ENCODE results near the gene ETHE1. TPM values are rescaled to one million over a fixed set of nuclear protein-coding genes. Genes with fewer than 3 reads are reported as not detected.
A peak's percentile ranks its signal among the peaks of the same experiment; 100 is the strongest.

ETHE1 gene
- total RNA-seq, 2 donors from 2014 or later, result 13.0 to 15.2 TPM

- DNase-seq, result no peak
- TF ChIP-seq CTCF (conservative IDR thresholded peaks at IDR 0.05), result no peak
- H3K9me3 ChIP-seq (ENCODE audit: control insufficient read depth, low read length), result no peaks in the 10 kb centered on the region
- H3K27me3 ChIP-seq (ENCODE audit: control insufficient read depth, insufficient read depth, low read length, poor library complexity, severe bottlenecking), result no peaks in the 10 kb centered on the region
- no peak overlapping the region for H3K9ac ChIP-seq (ENCODE audit: extremely low read depth, low read length, poor library complexity, severe bottlenecking)
- no peak overlapping the region for H3K27ac Mint-ChIP-seq
- H3K4me3 ChIP-seq (ENCODE audit: low read length), result no peak overlapping the region
- 85 to 93% methylated on average over 3 to 4 of the region's 4 CpGs for WGBS, 2 experiments (ENCODE audit: insufficient coverage in 1 of 2, insufficient read length in 1 of 2)
- no peaks in the 10 kb centered on the region for H3K36me3 Mint-ChIP-seq (ENCODE audit: low read depth)
- no peak overlapping the region for H3K4me3 Mint-ChIP-seq
- H3K27ac ChIP-seq (ENCODE audit: low read depth, low read length), result no peak overlapping the region
- no peaks in the 10 kb centered on the region for H3K36me3 ChIP-seq (ENCODE audit: control insufficient read depth, insufficient read depth, low read length)
- no peaks in the 10 kb centered on the region for H3K4me1 ChIP-seq (ENCODE audit: control insufficient read depth, insufficient read depth, low read length)
- H3K27me3 Mint-ChIP-seq (ENCODE audit: insufficient read depth), result peaks cover 4% of the 10 kb centered on the region
- H3K9me3 Mint-ChIP-seq, result no peaks in the 10 kb centered on the region
- peaks cover 5% of the 10 kb centered on the region for H3K4me1 Mint-ChIP-seq
Observed at GRCh38 chr19:43479961-43480561, 46.9 kb downstream of the ETHE1 start.

- H3K27me3 Mint-ChIP-seq (ENCODE audit: insufficient read depth), result peaks cover 5% of the 10 kb centered on the region
Observed at GRCh38 chr19:43479226-43479625, 47.8 kb downstream of the ETHE1 start.

DNA sequence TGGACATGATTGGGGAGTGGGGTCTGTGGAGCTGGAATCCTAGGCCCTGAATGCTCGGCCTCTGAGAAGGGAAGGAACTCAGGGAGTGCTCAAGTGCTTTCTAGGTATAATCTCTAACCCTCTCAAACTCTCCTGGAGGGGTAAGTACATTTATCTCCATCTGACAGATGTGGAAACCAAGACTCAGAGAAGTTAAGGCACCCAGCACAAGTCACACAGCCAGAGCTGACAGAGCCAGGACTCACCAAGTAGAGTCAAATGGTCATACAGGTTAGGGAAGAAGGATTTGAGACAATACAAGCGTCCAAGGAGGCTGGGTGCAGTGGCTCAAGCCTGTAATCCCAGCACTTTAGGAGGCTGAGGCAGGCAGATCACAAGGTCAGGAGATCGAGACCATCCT lies 48.7 kb downstream of the ETHE1 start:
- no peak for DNase-seq
- Histone ChIP-seq H3K4me1 (ENCODE audit: control insufficient read depth, insufficient read depth, low read length) (no peaks in the 10 kb centered on the region), H3K4me3 (ENCODE audit: low read length) (no peak overlapping the region), H3K36me3 (ENCODE audit: control insufficient read depth, insufficient read depth, low read length) (no peaks in the 10 kb centered on the region), H3K9me3 (ENCODE audit: control insufficient read depth, low read length) (no peaks in the 10 kb centered on the region), H3K9ac (ENCODE audit: extremely low read depth, low read length, poor library complexity, severe bottlenecking) (no peak overlapping the region), H3K27ac (ENCODE audit: low read depth, low read length) (no peak overlapping the region), H3K27me3 (ENCODE audit: control insufficient read depth, insufficient read depth, low read length, poor library complexity, severe bottlenecking) (no peaks in the 10 kb centered on the region)
- H3K9me3 Mint-ChIP-seq, result no peaks in the 10 kb centered on the region
- no peak for TF ChIP-seq CTCF (conservative IDR thresholded peaks at IDR 0.05)
- no peaks in the 10 kb centered on the region for H3K36me3 Mint-ChIP-seq (ENCODE audit: low read depth)
- peak overlapping the region; percentile 48 for H3K27ac Mint-ChIP-seq
- peaks cover 5% of the 10 kb centered on the region for H3K4me1 Mint-ChIP-seq
- no peak overlapping the region for H3K4me3 Mint-ChIP-seq
- WGBS, 2 experiments (ENCODE audit: insufficient coverage in 1 of 2, insufficient read length in 1 of 2), result 85 to 89% methylated on average over 2 of the region's 3 CpGs
- H3K27me3 Mint-ChIP-seq (ENCODE audit: insufficient read depth), result peaks cover 13% of the 10 kb centered on the region

More at GRCh38 chr19:43479226-43479625, 47.8 kb downstream of the ETHE1 start:
- Mint-ChIP-seq H3K9me3 (no peaks in the 10 kb centered on the region), H3K36me3 (ENCODE audit: low read depth) (no peaks in the 10 kb centered on the region), H3K4me1 (peaks cover 5% of the 10 kb centered on the region), H3K27ac (no peak overlapping the region), H3K4me3 (no peak overlapping the region)
- Histone ChIP-seq H3K27ac (ENCODE audit: low read depth, low read length) (no peak overlapping the region), H3K9ac (ENCODE audit: extremely low read depth, low read length, poor library complexity, severe bottlenecking) (no peak overlapping the region), H3K9me3 (ENCODE audit: control insufficient read depth, low read length) (no peaks in the 10 kb centered on the region), H3K27me3 (ENCODE audit: control insufficient read depth, insufficient read depth, low read length, poor library complexity, severe bottlenecking) (no peaks in the 10 kb centered on the region), H3K4me1 (ENCODE audit: control insufficient read depth, insufficient read depth, low read length) (no peaks in the 10 kb centered on the region), H3K4me3 (ENCODE audit: low read length) (no peak overlapping the region), H3K36me3 (ENCODE audit: control insufficient read depth, insufficient read depth, low read length) (no peaks in the 10 kb centered on the region)
- no peak for DNase-seq
- TF ChIP-seq CTCF (conservative IDR thresholded peaks at IDR 0.05), result no peak
- 94 to 100% methylated on average over 2 to 15 of the region's 15 CpGs for WGBS, 2 experiments (ENCODE audit: insufficient coverage in 1 of 2, insufficient read length in 1 of 2)

Data from endodermal cell (in vitro differentiated cells).